ENCODE data around the gene GRM8.

Gene GRM8

DNA sequence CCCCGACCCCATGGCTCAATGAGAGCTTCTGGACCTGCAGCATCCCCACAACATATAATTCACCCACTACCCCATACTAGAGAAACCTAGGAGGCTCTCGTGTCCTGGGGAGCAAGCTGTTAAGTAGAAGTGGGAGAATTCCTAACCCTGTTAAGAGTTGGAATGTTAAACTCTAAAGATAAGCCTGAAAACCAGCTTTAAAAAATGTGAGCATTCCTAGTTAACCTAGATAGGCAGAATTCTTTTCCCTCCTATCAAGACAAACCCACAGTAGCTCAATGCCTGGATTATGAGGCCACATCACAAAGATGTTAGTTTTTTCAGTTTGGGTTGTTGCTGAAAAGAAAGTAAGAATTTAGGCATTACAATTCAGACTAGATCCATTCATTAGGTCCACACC, 42.9 kb downstream of the GRM8 start:
- TF ChIP-seq TEAD4 (IDR thresholded peaks at IDR 0.05), result no peak

- TF ChIP-seq EGR1 (IDR thresholded peaks at IDR 0.05) (no peak), CREB1 (IDR thresholded peaks at IDR 0.05; ENCODE audit: low read depth) (no peak), RAD21 (IDR thresholded peaks at IDR 0.05; ENCODE audit: low read depth) (no peak), TEAD4 (IDR thresholded peaks at IDR 0.05) (no peak)
Observed at GRCh38 chr7:127208860-127209259, 43.9 kb downstream of the GRM8 start.

GRCh38 chr7:127208351-127208750, 44.4 kb downstream of the GRM8 start:
- TF ChIP-seq USF1 (IDR thresholded peaks at IDR 0.05) (no peak), FOXM1 (IDR thresholded peaks at IDR 0.05; ENCODE audit: borderline replicate concordance, low read depth) (no peak), TCF12 (IDR thresholded peaks at IDR 0.05; ENCODE audit: low read depth) (no peak), EGR1 (IDR thresholded peaks at IDR 0.05) (no peak), NFIC (IDR thresholded peaks at IDR 0.05) (no peak), MAX (IDR thresholded peaks at IDR 0.05) (no peak), EP300 (IDR thresholded peaks at IDR 0.05; ENCODE audit: borderline replicate concordance) (no peak), CREB1 (IDR thresholded peaks at IDR 0.05; ENCODE audit: low read depth) (no peak), ZBTB7A (IDR thresholded peaks at IDR 0.05; ENCODE audit: low read depth) (no peak), RAD21 (IDR thresholded peaks at IDR 0.05; ENCODE audit: low read depth) (no peak), TAF1 (IDR thresholded peaks at IDR 0.05; ENCODE audit: low read depth) (no peak), CEBPB (IDR thresholded peaks at IDR 0.05) (no peak), YY1 (IDR thresholded peaks at IDR 0.05; ENCODE audit: low read depth) (no peak), TEAD4 (IDR thresholded peaks at IDR 0.05) (no peak)
- TF ChIP-seq, protein P1, sequence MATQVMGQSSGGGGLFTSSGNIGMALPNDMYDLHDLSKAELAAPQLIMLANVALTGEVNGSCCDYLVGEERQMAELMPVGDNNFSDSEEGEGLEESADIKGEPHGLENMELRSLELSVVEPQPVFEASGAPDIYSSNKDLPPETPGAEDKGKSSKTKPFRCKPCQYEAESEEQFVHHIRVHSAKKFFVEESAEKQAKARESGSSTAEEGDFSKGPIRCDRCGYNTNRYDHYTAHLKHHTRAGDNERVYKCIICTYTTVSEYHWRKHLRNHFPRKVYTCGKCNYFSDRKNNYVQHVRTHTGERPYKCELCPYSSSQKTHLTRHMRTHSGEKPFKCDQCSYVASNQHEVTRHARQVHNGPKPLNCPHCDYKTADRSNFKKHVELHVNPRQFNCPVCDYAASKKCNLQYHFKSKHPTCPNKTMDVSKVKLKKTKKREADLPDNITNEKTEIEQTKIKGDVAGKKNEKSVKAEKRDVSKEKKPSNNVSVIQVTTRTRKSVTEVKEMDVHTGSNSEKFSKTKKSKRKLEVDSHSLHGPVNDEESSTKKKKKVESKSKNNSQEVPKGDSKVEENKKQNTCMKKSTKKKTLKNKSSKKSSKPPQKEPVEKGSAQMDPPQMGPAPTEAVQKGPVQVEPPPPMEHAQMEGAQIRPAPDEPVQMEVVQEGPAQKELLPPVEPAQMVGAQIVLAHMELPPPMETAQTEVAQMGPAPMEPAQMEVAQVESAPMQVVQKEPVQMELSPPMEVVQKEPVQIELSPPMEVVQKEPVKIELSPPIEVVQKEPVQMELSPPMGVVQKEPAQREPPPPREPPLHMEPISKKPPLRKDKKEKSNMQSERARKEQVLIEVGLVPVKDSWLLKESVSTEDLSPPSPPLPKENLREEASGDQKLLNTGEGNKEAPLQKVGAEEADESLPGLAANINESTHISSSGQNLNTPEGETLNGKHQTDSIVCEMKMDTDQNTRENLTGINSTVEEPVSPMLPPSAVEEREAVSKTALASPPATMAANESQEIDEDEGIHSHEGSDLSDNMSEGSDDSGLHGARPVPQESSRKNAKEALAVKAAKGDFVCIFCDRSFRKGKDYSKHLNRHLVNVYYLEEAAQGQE (IDR thresholded peaks at IDR 0.05; ENCODE audit: low read depth), result no peak

DNA sequence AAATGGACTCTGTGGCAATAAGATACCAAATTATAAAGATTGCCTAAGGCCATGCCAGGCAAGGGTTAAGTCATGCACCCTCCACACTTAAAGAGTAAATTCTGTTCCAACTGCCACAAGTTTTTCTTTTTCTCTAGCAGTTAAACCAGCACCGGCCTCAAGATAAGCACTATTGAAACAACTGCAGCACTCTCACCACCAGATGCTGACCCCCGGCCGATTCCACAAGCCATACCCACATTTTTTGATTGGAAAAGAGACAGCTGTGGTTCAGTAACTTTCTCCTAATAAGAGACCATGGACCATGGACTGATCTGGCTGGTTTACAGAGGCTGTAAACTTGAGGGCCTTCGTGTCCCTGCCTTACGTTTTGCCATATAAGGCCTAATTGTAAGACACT, 44.9 kb downstream of the GRM8 start:
- TF ChIP-seq EP300 (IDR thresholded peaks at IDR 0.05; ENCODE audit: borderline replicate concordance), result no peak
- TF ChIP-seq ZBTB7A (IDR thresholded peaks at IDR 0.05; ENCODE audit: low read depth), result no peak
- TF ChIP-seq RAD21 (IDR thresholded peaks at IDR 0.05; ENCODE audit: low read depth), result no peak
- TF ChIP-seq USF1 (IDR thresholded peaks at IDR 0.05), result no peak
- TF ChIP-seq, protein P1 (IDR thresholded peaks at IDR 0.05; ENCODE audit: low read depth), result no peak
- no peak for TF ChIP-seq YY1 (IDR thresholded peaks at IDR 0.05; ENCODE audit: low read depth)
- no peak for TF ChIP-seq TEAD4 (IDR thresholded peaks at IDR 0.05)
- no peak for TF ChIP-seq TCF12 (IDR thresholded peaks at IDR 0.05; ENCODE audit: low read depth)
- no peak for TF ChIP-seq TAF1 (IDR thresholded peaks at IDR 0.05; ENCODE audit: low read depth)
- no peak for TF ChIP-seq NFIC (IDR thresholded peaks at IDR 0.05)
- TF ChIP-seq MAX (IDR thresholded peaks at IDR 0.05), result no peak
- no peak for TF ChIP-seq CREB1 (IDR thresholded peaks at IDR 0.05; ENCODE audit: low read depth)
- TF ChIP-seq EGR1 (IDR thresholded peaks at IDR 0.05), result no peak
- no peak for TF ChIP-seq FOXM1 (IDR thresholded peaks at IDR 0.05; ENCODE audit: borderline replicate concordance, low read depth)
- TF ChIP-seq CEBPB (IDR thresholded peaks at IDR 0.05), result no peak

GRCh38 chr7:127207230-127207629, 45.5 kb downstream of the GRM8 start:
- TF ChIP-seq NFIC (IDR thresholded peaks at IDR 0.05) (0 out of 2 replicates have a peak, but pooled peaks have one; percentile 16), TAF1 (IDR thresholded peaks at IDR 0.05; ENCODE audit: low read depth) (no peak)

GRCh38 chr7:127194571-127194970, 58.2 kb downstream of the GRM8 start:
- TF ChIP-seq TEAD4 (IDR thresholded peaks at IDR 0.05) (no peak), YY1 (IDR thresholded peaks at IDR 0.05; ENCODE audit: low read depth) (no peak), TCF12 (IDR thresholded peaks at IDR 0.05; ENCODE audit: low read depth) (no peak), TAF1 (IDR thresholded peaks at IDR 0.05; ENCODE audit: low read depth) (no peak), NFIC (IDR thresholded peaks at IDR 0.05) (no peak), CEBPB (IDR thresholded peaks at IDR 0.05) (no peak), MAX (IDR thresholded peaks at IDR 0.05) (no peak), EP300 (IDR thresholded peaks at IDR 0.05; ENCODE audit: borderline replicate concordance) (no peak), EGR1 (IDR thresholded peaks at IDR 0.05) (no peak)
- TF ChIP-seq, protein P1 (IDR thresholded peaks at IDR 0.05; ENCODE audit: low read depth), result no peak

All from Ishikawa (cell line).